ENCODE results near the gene SRP72.

- TF ChIP-seq EZH2 (IDR thresholded peaks at IDR 0.05) (no peak), REST (IDR thresholded peaks at IDR 0.05; ENCODE audit: low read depth) (no peak), CTCF (IDR thresholded peaks at IDR 0.05 in 2 of 3, conservative IDR thresholded peaks at IDR 0.05 in 1 of 3; ENCODE audit: borderline replicate concordance in 1 of 3, insufficient read depth in 1 of 3, low read depth in 2 of 3, low read length in 2 of 3) (no peak)
Observed at GRCh38 chr4:56532239-56532638, 64.8 kb downstream of the SRP72 start.
